ENCODE measurements around the gene LTK.
A peak's percentile ranks its signal among the peaks of the same experiment; 100 is the strongest.

Gene LTK

GRCh38 chr15:41504751-41505492 is 8.7 kb downstream of the LTK start:
- Mint-ChIP-seq H3K9me3 (no peaks in the 10 kb centered on the region), H3K27me3 (ENCODE audit: low read depth) (peaks cover 99% of the 10 kb centered on the region), H3K36me3 (ENCODE audit: low read depth) (no peaks in the 10 kb centered on the region), H3K27ac (no peak overlapping the region), H3K4me1 (no peaks in the 10 kb centered on the region), H3K4me3 (no peak overlapping the region)
- TF ChIP-seq CTCF (IDR thresholded peaks at IDR 0.05; ENCODE audit: unreplicated experiment in 3 of 3), result no peak

GRCh38 chr15:41503669-41504010 is 10.0 kb downstream of the LTK start:
- Mint-ChIP-seq H3K36me3 (ENCODE audit: low read depth) (no peaks in the 10 kb centered on the region), H3K4me3 (peak overlapping the region in 2 of 3 experiments; percentile 37 to 48), H3K27me3 (ENCODE audit: low read depth) (peaks cover 99% of the 10 kb centered on the region), H3K9me3 (no peaks in the 10 kb centered on the region), H3K27ac (no peak overlapping the region), H3K4me1 (no peaks in the 10 kb centered on the region)
- TF ChIP-seq CTCF (IDR thresholded peaks at IDR 0.05; ENCODE audit: unreplicated experiment in 3 of 3), result no peak

GRCh38 chr15:41502795-41503668 is 10.6 kb downstream of the LTK start:
- no peaks in the 10 kb centered on the region for H3K36me3 Mint-ChIP-seq (ENCODE audit: low read depth)
- peaks cover 100% of the 10 kb centered on the region for H3K27me3 Mint-ChIP-seq (ENCODE audit: low read depth)
- no peak overlapping the region for H3K27ac Mint-ChIP-seq
- H3K4me1 Mint-ChIP-seq, result no peaks in the 10 kb centered on the region
- peak overlapping the region; percentile 25 to 48 (median 37) for H3K4me3 Mint-ChIP-seq
- TF ChIP-seq CTCF (IDR thresholded peaks at IDR 0.05; ENCODE audit: unreplicated experiment in 3 of 3), result no peak
- no peaks in the 10 kb centered on the region for H3K9me3 Mint-ChIP-seq

GRCh38 chr15:41501931-41502794 is 11.5 kb downstream of the LTK start:
- Mint-ChIP-seq H3K27me3 (ENCODE audit: low read depth) (peaks cover 100% of the 10 kb centered on the region), H3K4me3 (peak overlapping the region; percentile 42 to 67 (median 51)), H3K36me3 (ENCODE audit: low read depth) (no peaks in the 10 kb centered on the region), H3K27ac (no peak overlapping the region), H3K9me3 (no peaks in the 10 kb centered on the region), H3K4me1 (no peaks in the 10 kb centered on the region)
- TF ChIP-seq CTCF (IDR thresholded peaks at IDR 0.05; ENCODE audit: unreplicated experiment in 3 of 3), result no peak

- H3K4me1 Mint-ChIP-seq, result no peaks in the 10 kb centered on the region
- H3K27me3 Mint-ChIP-seq (ENCODE audit: low read depth), result peaks cover 100% of the 10 kb centered on the region
- no peak overlapping the region for H3K27ac Mint-ChIP-seq
- H3K9me3 Mint-ChIP-seq, result no peaks in the 10 kb centered on the region
- peak overlapping the region; percentile 67 to 78 (median 67) for H3K4me3 Mint-ChIP-seq
- H3K36me3 Mint-ChIP-seq (ENCODE audit: low read depth), result no peaks in the 10 kb centered on the region
- no peak for TF ChIP-seq CTCF (IDR thresholded peaks at IDR 0.05; ENCODE audit: unreplicated experiment in 3 of 3)
Observed at GRCh38 chr15:41501191-41501917, 12.3 kb downstream of the LTK start.

All from nephron (organoid).